CD4-positive, alpha-beta memory T cell (primary cell): Measurements from ENCODE around the gene TEPSIN. TPM values are rescaled to one million over a fixed set of nuclear protein-coding genes. Genes with fewer than 3 reads are reported as not detected.

ENCODE experiments used
- CTCF ChIA-PET: fragments of 350-600 bp; sonication (Branson Sonifier 250); formaldehyde crosslinking; loops from one replicate; lab custom pipeline; 2021; ENCODE audit warnings: inconsistent platforms; ENCODE audit not compliant: partially characterized antibody; lab: Charles Lee
- POLR2A ChIA-PET: fragments of 350-600 bp; sonication (Branson Sonifier 250); formaldehyde crosslinking; loops from one replicate; lab custom pipeline; 2021; ENCODE audit not compliant: partially characterized antibody; lab: Charles Lee
- DNase-seq, 5 donors: peaks; one replicate each; pipeline versions ENCODE4 v3.0.0 to v3.0.0-alpha.2; 2020 to 2022; ENCODE audit warnings: mixed read lengths in 1 of 5
- H3K27ac ChIP-seq: one replicate; pipeline ENCODE4 v1.7.0; 2013; ENCODE audit warnings: low read depth, low read length
- H3K27me3 ChIP-seq: 2 replicates; pipeline ENCODE4 v1.7.0; 2013; ENCODE audit warnings: mild to moderate bottlenecking, low read length, moderate library complexity; ENCODE audit not compliant: insufficient read depth
- H3K36me3 ChIP-seq: 2 replicates; pipeline ENCODE4 v1.7.0; 2013; ENCODE audit warnings: mild to moderate bottlenecking, low read length, moderate library complexity; ENCODE audit not compliant: insufficient read depth
- H3K4me1 ChIP-seq: 2 replicates; pipeline ENCODE4 v1.7.0; 2013; ENCODE audit warnings: mild to moderate bottlenecking, low read length, moderate library complexity; ENCODE audit not compliant: insufficient read depth
- H3K4me3 ChIP-seq, 2 donors: one replicate each; pipeline ENCODE4 v1.7.0; 2013; ENCODE audit warnings: low read length in 2 of 2, mild to moderate bottlenecking in 1 of 2
- H3K9me3 ChIP-seq, 2 donors: one replicate each; pipeline ENCODE4 v1.7.0; 2013; ENCODE audit warnings: low read length in 2 of 2, control low read depth in 1 of 2; ENCODE audit not compliant: control insufficient read depth in 1 of 2
- H3K27ac Mint-ChIP-seq, 7 donors: one replicate each; pipeline ENCODE4 v1.8.0; 2020 to 2021; ENCODE audit warnings: mixed read lengths in 7 of 7, mild to moderate bottlenecking in 6 of 7, inconsistent platforms in 3 of 7, moderate library complexity in 3 of 7
- H3K27me3 Mint-ChIP-seq, 2 donors: one replicate each; pipeline ENCODE4 v1.8.0; 2020 to 2021; ENCODE audit warnings: mixed read lengths in 2 of 2
- H3K36me3 Mint-ChIP-seq, 2 donors: one replicate each; pipeline ENCODE4 v1.8.0; 2020 to 2021; ENCODE audit warnings: mixed read lengths in 2 of 2, inconsistent platforms in 1 of 2, mild to moderate bottlenecking in 1 of 2
- H3K4me1 Mint-ChIP-seq, 4 donors: one replicate each; pipeline ENCODE4 v1.8.0; 2020 to 2021; ENCODE audit warnings: mixed read lengths in 4 of 4, mild to moderate bottlenecking in 1 of 4
- H3K4me3 Mint-ChIP-seq, 8 donors: one replicate each; pipeline ENCODE4 v1.8.0; 2020 to 2021; ENCODE audit warnings: mixed read lengths in 8 of 8, mild to moderate bottlenecking in 7 of 8, moderate library complexity in 6 of 8, inconsistent platforms in 3 of 8
- H3K9me3 Mint-ChIP-seq, 8 donors: one replicate each; pipeline ENCODE4 v1.8.0; 2020 to 2021; ENCODE audit warnings: mixed read lengths in 8 of 8, mild to moderate bottlenecking in 5 of 8, inconsistent platforms in 3 of 8, moderate library complexity in 1 of 8
- intact Hi-C: fragments of 100-400 bp; cut with micrococcal nuclease; formaldehyde crosslinking; loops from one replicate; pipeline ENCODE4 v1.15.1; 2023
- polyA plus RNA-seq, 2 donors: library from polyadenylated mRNA; unstranded; fragments of 300-500 nt; fragmentation: Illumina TruSeq; gene quantifications; one replicate each; pipeline ENCODE4 v1.2.3, GENCODE V29; 2021
- total RNA-seq, 2 experiments: library from RNA; stranded (reverse); gene quantifications; one replicate each; pipeline ENCODE4 v1.2.3, GENCODE V29; 2021

The TEPSIN gene
- total and polyA plus RNA-seq, 4 experiments from 2014 or later = 2.0 to 126 (median 58.1) TPM

GRCh38 chr17:81260641-81261040 is 21.8 kb upstream of the TEPSIN start:
- DNase-seq = no peak
- Histone ChIP-seq H3K27ac (no peak overlapping the region), H3K36me3 (peaks cover 41% of the 10 kb centered on the region), H3K4me3 (no peak overlapping the region), H3K27me3 (no peaks in the 10 kb centered on the region), H3K4me1 (no peaks in the 10 kb centered on the region), H3K9me3 (no peaks in the 10 kb centered on the region)
- ChIA-PET POLR2A (no interaction called here), CTCF (no interaction called here)
- H3K4me3 Mint-ChIP-seq = no peak overlapping the region
- no peaks in the 10 kb centered on the region for H3K27me3 Mint-ChIP-seq
- no peaks in the 10 kb centered on the region for H3K9me3 Mint-ChIP-seq
- no peak overlapping the region for H3K27ac Mint-ChIP-seq
- peaks cover 7 to 31% of the 10 kb centered on the region in 2 donors for H3K36me3 Mint-ChIP-seq
- intact Hi-C loops = no loop called here
- peaks cover 0 to 2% (median 0%) of the 10 kb centered on the region in 4 donors for H3K4me1 Mint-ChIP-seq

GRCh38 chr17:81260171-81260570 is 21.3 kb upstream of the TEPSIN start:
- ChIA-PET CTCF (no interaction called here), POLR2A (no interaction called here)
- H3K9me3 Mint-ChIP-seq = no peaks in the 10 kb centered on the region
- H3K4me3 Mint-ChIP-seq = no peak overlapping the region
- H3K27me3 Mint-ChIP-seq = no peaks in the 10 kb centered on the region
- no peak overlapping the region for H3K4me3 ChIP-seq
- intact Hi-C loops = no loop called here
- no peak overlapping the region for H3K27ac ChIP-seq
- peaks cover 37% of the 10 kb centered on the region for H3K36me3 ChIP-seq
- DNase-seq = no peak
- H3K27me3 ChIP-seq = no peaks in the 10 kb centered on the region
- H3K27ac Mint-ChIP-seq = no peak overlapping the region
- H3K36me3 Mint-ChIP-seq = peaks cover 3 to 27% of the 10 kb centered on the region in 2 donors
- no peaks in the 10 kb centered on the region for H3K4me1 ChIP-seq
- H3K4me1 Mint-ChIP-seq = no peaks in the 10 kb centered on the region
- no peaks in the 10 kb centered on the region for H3K9me3 ChIP-seq

- no peak overlapping the region for H3K27ac Mint-ChIP-seq
- no peaks in the 10 kb centered on the region for H3K4me1 ChIP-seq
- H3K27me3 ChIP-seq = no peaks in the 10 kb centered on the region
- H3K9me3 ChIP-seq = no peaks in the 10 kb centered on the region
- no peaks in the 10 kb centered on the region for H3K4me1 Mint-ChIP-seq
- intact Hi-C loops = no loop called here
- H3K27ac ChIP-seq = no peak overlapping the region
- no peak overlapping the region for H3K4me3 Mint-ChIP-seq
- CTCF ChIA-PET = interaction anchor here (1.4 kb wide), 1 partner anchor 226 kb away, joined by 5 read pairs; no protein-coding TSS in a partner anchor
- POLR2A ChIA-PET = no interaction called here
- DNase-seq = no peak
- peaks cover 30% of the 10 kb centered on the region for H3K36me3 ChIP-seq
- H3K36me3 Mint-ChIP-seq = peaks cover under 1 to 24% of the 10 kb centered on the region in 2 donors
- no peaks in the 10 kb centered on the region for H3K27me3 Mint-ChIP-seq
- H3K4me3 ChIP-seq = no peak overlapping the region
- no peaks in the 10 kb centered on the region for H3K9me3 Mint-ChIP-seq
Observed at GRCh38 chr17:81259058-81259605, 20.3 kb upstream of the TEPSIN start.

GRCh38 chr17:81258292-81258691 is 19.4 kb upstream of the TEPSIN start:
- Mint-ChIP-seq H3K36me3 (peaks cover 2 to 29% of the 10 kb centered on the region in 2 donors), H3K9me3 (no peaks in the 10 kb centered on the region), H3K27ac (peak overlapping the region in 1 of 7 donors; percentile 57), H3K4me1 (peaks cover under 1 to 8% (median 6%) of the 10 kb centered on the region in 4 donors), H3K27me3 (no peaks in the 10 kb centered on the region), H3K4me3 (no peak overlapping the region)
- intact Hi-C loops = no loop called here
- H3K4me3 ChIP-seq = no peak overlapping the region
- no peaks in the 10 kb centered on the region for H3K9me3 ChIP-seq
- peaks cover 26% of the 10 kb centered on the region for H3K36me3 ChIP-seq
- DNase-seq = no peak
- H3K4me1 ChIP-seq = no peaks in the 10 kb centered on the region
- POLR2A ChIA-PET = no interaction called here
- no peaks in the 10 kb centered on the region for H3K27me3 ChIP-seq
- H3K27ac ChIP-seq = no peak overlapping the region
- CTCF ChIA-PET = interaction anchor here (1.4 kb wide), 1 partner anchor 227 kb away, joined by 5 read pairs; no protein-coding TSS in a partner anchor

DNA sequence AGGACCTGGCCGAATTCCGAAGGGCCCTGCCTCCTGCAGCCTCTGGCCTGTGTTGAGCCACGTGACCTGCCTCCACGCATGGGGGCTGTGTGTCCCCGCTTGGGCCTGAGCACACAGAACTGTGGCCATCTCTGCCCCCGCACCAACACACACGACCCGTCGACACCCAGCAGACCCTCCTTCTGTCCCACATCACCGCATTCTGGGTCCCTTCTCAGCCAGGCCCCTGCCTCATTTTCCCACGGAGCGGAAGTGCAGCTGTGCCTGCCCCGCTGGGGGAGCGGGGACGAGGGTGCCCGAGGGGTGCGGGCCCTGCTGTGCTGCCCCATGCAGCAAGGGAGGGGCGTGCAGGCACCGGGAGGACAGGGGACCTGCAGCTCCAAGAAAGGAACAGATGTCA is 18.7 kb upstream of the TEPSIN start:
- Histone ChIP-seq H3K27ac (no peak overlapping the region), H3K27me3 (no peaks in the 10 kb centered on the region), H3K4me3 (no peak overlapping the region), H3K36me3 (peaks cover 30% of the 10 kb centered on the region), H3K4me1 (no peaks in the 10 kb centered on the region), H3K9me3 (no peaks in the 10 kb centered on the region)
- DNase-seq = no peak
- H3K36me3 Mint-ChIP-seq = peaks cover 5 to 30% of the 10 kb centered on the region in 2 donors
- H3K4me1 Mint-ChIP-seq = peaks cover 4 to 11% (median 8%) of the 10 kb centered on the region in 4 donors
- no peaks in the 10 kb centered on the region for H3K27me3 Mint-ChIP-seq
- no peaks in the 10 kb centered on the region for H3K9me3 Mint-ChIP-seq
- intact Hi-C loops = no loop called here
- ChIA-PET POLR2A (interaction anchor here (1.0 kb wide), 1 partner anchor 38 kb away, joined by 3 read pairs; the partner anchor contains the start of gene SLC38A10), CTCF (interaction anchor here (0.6 to 1.5 kb wide), 3 partner anchors 34 to 1373 kb away, joined by 3 to 4 read pairs (median 3); no protein-coding TSS in a partner anchor)
- no peak overlapping the region for H3K4me3 Mint-ChIP-seq
- H3K27ac Mint-ChIP-seq = no peak overlapping the region

DNA sequence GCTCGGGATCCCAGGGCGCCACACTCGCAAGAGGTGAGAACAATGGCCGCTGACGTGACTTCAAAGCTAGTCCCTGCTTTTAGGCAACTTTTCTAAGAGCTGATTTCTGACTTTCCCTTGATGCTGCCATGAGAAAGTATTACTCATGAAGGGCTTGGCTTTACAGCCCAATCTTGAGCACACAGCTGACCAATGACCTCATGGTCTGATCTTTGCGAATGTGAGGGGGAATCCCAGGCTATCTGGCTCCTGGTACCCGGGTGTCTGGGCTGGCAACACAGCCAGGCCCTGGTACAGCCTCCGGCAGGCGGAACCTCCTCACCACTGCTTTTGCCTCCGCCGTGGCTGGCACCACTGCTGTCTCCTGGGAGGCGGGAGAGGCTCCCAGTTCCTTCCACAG is 17.8 kb upstream of the TEPSIN start:
- H3K27me3 Mint-ChIP-seq = no peaks in the 10 kb centered on the region
- DNase-seq = no peak
- Histone ChIP-seq H3K4me3 (no peak overlapping the region), H3K27me3 (no peaks in the 10 kb centered on the region), H3K4me1 (no peaks in the 10 kb centered on the region), H3K27ac (no peak overlapping the region), H3K9me3 (no peaks in the 10 kb centered on the region), H3K36me3 (peaks cover 29% of the 10 kb centered on the region)
- ChIA-PET CTCF (interaction anchor here (1.2 to 1.5 kb wide), 2 partner anchors 35 to 228 kb away, joined by 3 to 4 read pairs; no protein-coding TSS in a partner anchor), POLR2A (interaction anchor here (1.0 kb wide), 1 partner anchor 39 kb away, joined by 3 read pairs; the partner anchor contains the start of gene SLC38A10)
- intact Hi-C loops = no loop called here
- peaks cover 5 to 28% of the 10 kb centered on the region in 2 donors for H3K36me3 Mint-ChIP-seq
- peaks cover 7 to 11% (median 8%) of the 10 kb centered on the region in 4 donors for H3K4me1 Mint-ChIP-seq
- H3K9me3 Mint-ChIP-seq = no peaks in the 10 kb centered on the region
- no peak overlapping the region for H3K4me3 Mint-ChIP-seq
- peak overlapping the region in 1 of 7 donors; percentile 7 for H3K27ac Mint-ChIP-seq

- Mint-ChIP-seq H3K4me3 (no peak overlapping the region), H3K27me3 (no peaks in the 10 kb centered on the region), H3K36me3 (peaks cover 11 to 30% of the 10 kb centered on the region in 2 donors), H3K9me3 (no peaks in the 10 kb centered on the region), H3K4me1 (peaks cover 7 to 11% (median 8%) of the 10 kb centered on the region in 4 donors), H3K27ac (peak overlapping the region in 2 of 7 donors; percentile 48 to 68)
- Histone ChIP-seq H3K9me3 (no peaks in the 10 kb centered on the region), H3K27me3 (no peaks in the 10 kb centered on the region), H3K4me1 (no peaks in the 10 kb centered on the region), H3K4me3 (no peak overlapping the region), H3K27ac (no peak overlapping the region), H3K36me3 (peaks cover 43% of the 10 kb centered on the region)
- ChIA-PET POLR2A (interaction anchor here (1.9 kb wide), 1 partner anchor 229 kb away, joined by 6 read pairs; no protein-coding TSS in a partner anchor), CTCF (interaction anchor here (1.2 to 2.2 kb wide), 3 partner anchors 34 to 232 kb away, joined by 3 to 11 read pairs (median 3); no protein-coding TSS in a partner anchor)
- DNase-seq = no peak
- intact Hi-C loops = loop anchor here (5.0 kb wide), 1 partner anchor 282 kb away; no protein-coding TSS in a partner anchor
Observed at GRCh38 chr17:81254955-81255717, 16.3 kb upstream of the TEPSIN start.
